Measurements from ENCODE around the gene PKMYT1.

Gene PKMYT1

DNA sequence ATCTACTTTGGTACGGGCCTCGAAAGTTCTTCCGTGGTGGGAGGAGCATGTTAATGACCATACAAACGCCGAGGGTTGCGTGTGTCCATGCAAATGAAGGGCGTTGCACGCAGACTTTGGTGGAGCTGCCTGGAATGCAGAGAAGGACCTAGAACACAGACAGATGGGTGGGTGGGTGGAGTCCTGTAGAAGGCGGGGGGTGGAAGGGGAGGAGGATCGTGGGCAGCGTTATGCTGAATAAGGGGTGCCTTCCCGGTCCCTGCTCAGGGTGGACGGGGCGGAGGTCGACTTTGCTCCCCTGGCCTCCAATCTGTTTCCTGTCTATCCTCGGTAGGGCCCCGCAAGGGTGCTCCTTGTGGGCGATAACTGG is 11.9 kb downstream of the PKMYT1 start:
- no peaks in the 10 kb centered on the region for H3K27me3 ChIP-seq (ENCODE audit: insufficient read depth, low read length, poor library complexity)
- H2AK5ac ChIP-seq (ENCODE audit: low read length) = no peak overlapping the region
- H3K4me2 ChIP-seq (ENCODE audit: low read length) = peak overlapping the region; percentile 88

DNA sequence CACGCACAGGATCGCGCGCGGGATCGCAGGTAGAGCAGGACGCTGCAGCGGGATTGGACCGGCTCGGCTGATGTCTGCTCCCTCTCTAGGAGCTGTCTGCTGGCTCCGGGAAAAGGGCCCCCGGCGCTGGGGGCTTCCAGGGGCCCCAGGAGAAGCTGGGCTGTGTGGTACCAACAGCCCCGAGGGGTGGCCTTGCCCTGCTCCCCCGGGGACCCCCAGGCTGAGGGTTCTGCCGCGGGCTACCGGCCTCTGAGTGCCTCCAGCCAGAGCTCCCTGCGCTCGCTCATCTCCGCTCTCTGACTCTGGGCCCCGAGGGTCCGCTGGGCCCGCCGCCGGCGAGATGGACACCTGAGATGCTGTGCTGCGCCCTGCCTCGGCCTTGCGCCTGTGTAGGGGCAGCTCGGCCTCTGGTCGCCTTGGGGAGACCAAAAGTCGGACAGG is 12.5 kb downstream of the PKMYT1 start:
- H2BK5ac ChIP-seq (ENCODE audit: low read length) = no peak overlapping the region
- no peak overlapping the region for H3K27ac ChIP-seq (ENCODE audit: low read depth, low read length)
- H4K5ac ChIP-seq (ENCODE audit: low read length) = no peak overlapping the region
- H3K4me2 ChIP-seq (ENCODE audit: low read length) = no peak overlapping the region
- no peak overlapping the region for H3K56ac ChIP-seq (ENCODE audit: low read length)
- DNase-seq = no peak
- no peak overlapping the region for H3K4ac ChIP-seq (ENCODE audit: low read depth, low read length)
- H4K8ac ChIP-seq (ENCODE audit: low read depth, low read length) = no peak overlapping the region
- H3K27me3 ChIP-seq (ENCODE audit: insufficient read depth, low read length, poor library complexity) = no peaks in the 10 kb centered on the region
- H3K79me1 ChIP-seq (ENCODE audit: low read length) = peaks cover 4% of the 10 kb centered on the region
- H3K23ac ChIP-seq (ENCODE audit: low read length) = no peak overlapping the region
- H2AK5ac ChIP-seq (ENCODE audit: low read length) = no peak overlapping the region
- no CpG with 5 or more reads among the region's 33 CpGs for WGBS (ENCODE audit: extremely low coverage, insufficient coverage, low lambda C conversion rate)
- H3K18ac ChIP-seq (ENCODE audit: low read length) = no peak overlapping the region
- no peak overlapping the region for H2BK120ac ChIP-seq (ENCODE audit: low read depth, low read length)
- no peak overlapping the region for H2BK15ac ChIP-seq (replicated peaks; ENCODE audit: low read depth)
- H3K9ac ChIP-seq (ENCODE audit: low read length) = no peak overlapping the region
- H3K4me3 ChIP-seq (ENCODE audit: low read length) = no peak overlapping the region
- H3K79me2 ChIP-seq (ENCODE audit: control insufficient read depth, insufficient read depth, low read length) = peaks cover 4% of the 10 kb centered on the region
- H3K36me3 ChIP-seq (ENCODE audit: control insufficient read depth, insufficient read depth, low read length) = peaks cover 2% of the 10 kb centered on the region
- H3K4me1 ChIP-seq (ENCODE audit: control insufficient read depth, low read depth, low read length) = no peaks in the 10 kb centered on the region

More for the DNA sequence above, 11.9 kb downstream of the PKMYT1 start:
- Histone ChIP-seq H3K56ac (ENCODE audit: low read length) (peak overlapping the region; percentile 56), H3K4ac (ENCODE audit: low read depth, low read length) (no peak overlapping the region), H3K18ac (ENCODE audit: low read length) (no peak overlapping the region), H2BK120ac (ENCODE audit: low read depth, low read length) (no peak overlapping the region), H3K4me1 (ENCODE audit: control insufficient read depth, low read depth, low read length) (no peaks in the 10 kb centered on the region), H2BK5ac (ENCODE audit: low read length) (no peak overlapping the region), H3K9ac (ENCODE audit: low read length) (peak overlapping the region; percentile 60), H4K5ac (ENCODE audit: low read length) (no peak overlapping the region), H3K36me3 (ENCODE audit: control insufficient read depth, insufficient read depth, low read length) (peaks cover 2% of the 10 kb centered on the region), H3K23ac (ENCODE audit: low read length) (no peak overlapping the region), H2BK15ac (replicated peaks; ENCODE audit: low read depth) (no peak overlapping the region), H3K79me2 (ENCODE audit: control insufficient read depth, insufficient read depth, low read length) (peaks cover 4% of the 10 kb centered on the region), H3K79me1 (ENCODE audit: low read length) (peaks cover 4% of the 10 kb centered on the region), H4K8ac (ENCODE audit: low read depth, low read length) (no peak overlapping the region), H3K27ac (ENCODE audit: low read depth, low read length) (no peak overlapping the region), H3K4me3 (ENCODE audit: low read length) (no peak overlapping the region)
- no CpG with 5 or more reads among the region's 18 CpGs for WGBS (ENCODE audit: extremely low coverage, insufficient coverage, low lambda C conversion rate)
- no peak for DNase-seq

- no peak overlapping the region for H3K4ac ChIP-seq (ENCODE audit: low read depth, low read length)
- H3K27ac ChIP-seq (ENCODE audit: low read depth, low read length) = no peak overlapping the region
- no peak overlapping the region for H4K8ac ChIP-seq (ENCODE audit: low read depth, low read length)
- peaks cover 2% of the 10 kb centered on the region for H3K36me3 ChIP-seq (ENCODE audit: control insufficient read depth, insufficient read depth, low read length)
- no peak overlapping the region for H3K18ac ChIP-seq (ENCODE audit: low read length)
- no CpG with 5 or more reads among the region's 51 CpGs for WGBS (ENCODE audit: extremely low coverage, insufficient coverage, low lambda C conversion rate)
- H2AK5ac ChIP-seq (ENCODE audit: low read length) = no peak overlapping the region
- no peaks in the 10 kb centered on the region for H3K4me1 ChIP-seq (ENCODE audit: control insufficient read depth, low read depth, low read length)
- H3K4me2 ChIP-seq (ENCODE audit: low read length) = no peak overlapping the region
- peaks cover 4% of the 10 kb centered on the region for H3K79me2 ChIP-seq (ENCODE audit: control insufficient read depth, insufficient read depth, low read length)
- peaks cover 4% of the 10 kb centered on the region for H3K79me1 ChIP-seq (ENCODE audit: low read length)
- no peak overlapping the region for H4K5ac ChIP-seq (ENCODE audit: low read length)
- no peak overlapping the region for H2BK15ac ChIP-seq (replicated peaks; ENCODE audit: low read depth)
- no peak overlapping the region for H2BK120ac ChIP-seq (ENCODE audit: low read depth, low read length)
- no peak overlapping the region for H3K9ac ChIP-seq (ENCODE audit: low read length)
- no peak overlapping the region for H3K23ac ChIP-seq (ENCODE audit: low read length)
- H3K56ac ChIP-seq (ENCODE audit: low read length) = no peak overlapping the region
- DNase-seq = no peak
- no peaks in the 10 kb centered on the region for H3K27me3 ChIP-seq (ENCODE audit: insufficient read depth, low read length, poor library complexity)
- H2BK5ac ChIP-seq (ENCODE audit: low read length) = no peak overlapping the region
- H3K4me3 ChIP-seq (ENCODE audit: low read length) = no peak overlapping the region
Observed at GRCh38 chr16:2967211-2967631, 13.0 kb downstream of the PKMYT1 start.

DNA sequence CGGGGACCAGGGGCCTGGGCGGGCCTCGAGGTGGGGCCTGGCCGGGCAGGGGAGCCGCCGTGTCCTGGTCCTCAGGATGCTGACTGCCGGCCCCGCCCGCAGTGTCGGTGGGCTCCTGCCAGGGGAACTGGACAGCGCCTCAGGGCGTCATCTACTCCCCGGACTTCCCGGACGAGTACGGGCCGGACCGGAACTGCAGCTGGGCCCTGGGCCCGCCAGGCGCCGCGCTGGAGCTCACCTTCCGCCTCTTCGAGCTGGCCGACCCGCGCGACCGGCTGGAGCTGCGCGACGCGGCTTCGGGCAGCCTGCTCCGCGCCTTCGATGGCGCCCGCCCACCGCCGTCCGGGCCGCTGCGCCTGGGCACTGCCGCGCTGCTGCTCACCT is 13.4 kb downstream of the PKMYT1 start:
- no peak for DNase-seq
- no peak overlapping the region for H3K23ac ChIP-seq (ENCODE audit: low read length)
- no peak overlapping the region for H3K4ac ChIP-seq (ENCODE audit: low read depth, low read length)
- no peak overlapping the region for H3K4me2 ChIP-seq (ENCODE audit: low read length)
- no peak overlapping the region for H3K27ac ChIP-seq (ENCODE audit: low read depth, low read length)
- H2BK15ac ChIP-seq (replicated peaks; ENCODE audit: low read depth) = no peak overlapping the region
- no peak overlapping the region for H4K8ac ChIP-seq (ENCODE audit: low read depth, low read length)
- no peak overlapping the region for H4K5ac ChIP-seq (ENCODE audit: low read length)
- H2BK120ac ChIP-seq (ENCODE audit: low read depth, low read length) = no peak overlapping the region
- H3K18ac ChIP-seq (ENCODE audit: low read length) = no peak overlapping the region
- H3K56ac ChIP-seq (ENCODE audit: low read length) = no peak overlapping the region
- no peak overlapping the region for H2AK5ac ChIP-seq (ENCODE audit: low read length)
- no peaks in the 10 kb centered on the region for H3K4me1 ChIP-seq (ENCODE audit: control insufficient read depth, low read depth, low read length)
- peaks cover 4% of the 10 kb centered on the region for H3K79me2 ChIP-seq (ENCODE audit: control insufficient read depth, insufficient read depth, low read length)
- H3K79me1 ChIP-seq (ENCODE audit: low read length) = peaks cover 4% of the 10 kb centered on the region
- no peak overlapping the region for H2BK5ac ChIP-seq (ENCODE audit: low read length)
- H3K36me3 ChIP-seq (ENCODE audit: control insufficient read depth, insufficient read depth, low read length) = no peaks in the 10 kb centered on the region
- no CpG with 5 or more reads among the region's 46 CpGs for WGBS (ENCODE audit: extremely low coverage, insufficient coverage, low lambda C conversion rate)
- no peak overlapping the region for H3K4me3 ChIP-seq (ENCODE audit: low read length)
- H3K27me3 ChIP-seq (ENCODE audit: insufficient read depth, low read length, poor library complexity) = no peaks in the 10 kb centered on the region
- no peak overlapping the region for H3K9ac ChIP-seq (ENCODE audit: low read length)

GRCh38 chr16:2966043-2966807 is 14.0 kb downstream of the PKMYT1 start:
- no peak overlapping the region for H2BK15ac ChIP-seq (replicated peaks; ENCODE audit: low read depth)
- no peaks in the 10 kb centered on the region for H3K27me3 ChIP-seq (ENCODE audit: insufficient read depth, low read length, poor library complexity)
- no peak overlapping the region for H3K9ac ChIP-seq (ENCODE audit: low read length)
- no peak overlapping the region for H4K5ac ChIP-seq (ENCODE audit: low read length)
- no peaks in the 10 kb centered on the region for H3K4me1 ChIP-seq (ENCODE audit: control insufficient read depth, low read depth, low read length)
- no peak overlapping the region for H2AK5ac ChIP-seq (ENCODE audit: low read length)
- no peak for DNase-seq
- H2BK5ac ChIP-seq (ENCODE audit: low read length) = no peak overlapping the region
- no peak overlapping the region for H3K4me2 ChIP-seq (ENCODE audit: low read length)
- no peak overlapping the region for H3K18ac ChIP-seq (ENCODE audit: low read length)
- no peak overlapping the region for H3K4me3 ChIP-seq (ENCODE audit: low read length)
- H4K8ac ChIP-seq (ENCODE audit: low read depth, low read length) = no peak overlapping the region
- peaks cover 4% of the 10 kb centered on the region for H3K79me1 ChIP-seq (ENCODE audit: low read length)
- H3K4ac ChIP-seq (ENCODE audit: low read depth, low read length) = no peak overlapping the region
- no CpG with 5 or more reads among the region's 39 CpGs for WGBS (ENCODE audit: extremely low coverage, insufficient coverage, low lambda C conversion rate)
- no peak overlapping the region for H3K23ac ChIP-seq (ENCODE audit: low read length)
- H3K27ac ChIP-seq (ENCODE audit: low read depth, low read length) = no peak overlapping the region
- no peak overlapping the region for H3K56ac ChIP-seq (ENCODE audit: low read length)
- H3K79me2 ChIP-seq (ENCODE audit: control insufficient read depth, insufficient read depth, low read length) = peaks cover 4% of the 10 kb centered on the region
- H3K36me3 ChIP-seq (ENCODE audit: control insufficient read depth, insufficient read depth, low read length) = no peaks in the 10 kb centered on the region
- H2BK120ac ChIP-seq (ENCODE audit: low read depth, low read length) = no peak overlapping the region

Data from mesendoderm (in vitro differentiated cells).